ENCODE measurements around the gene ANKRD6.

ANKRD6 gene

DNA sequence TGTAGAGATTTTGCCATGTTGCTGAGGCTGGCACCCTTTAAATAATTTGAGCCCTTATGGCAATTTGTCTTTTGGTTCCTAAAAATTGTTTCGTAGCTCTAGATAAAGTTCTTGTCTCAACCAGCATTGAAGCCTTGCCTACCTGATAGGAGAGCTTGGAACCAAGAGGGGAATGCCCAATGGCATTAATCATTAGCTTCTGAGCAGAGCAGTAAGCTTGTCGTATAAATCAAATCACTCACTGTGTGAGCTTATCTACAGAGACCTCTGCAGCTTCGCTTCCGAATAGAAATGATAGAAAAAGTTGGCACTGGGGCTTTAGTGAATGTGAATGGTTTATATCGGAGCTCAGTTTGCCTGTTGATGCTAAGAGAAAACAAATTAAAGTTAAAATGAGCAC lies 10.7 kb downstream of the ANKRD6 start:
- TF ChIP-seq, protein P1, sequence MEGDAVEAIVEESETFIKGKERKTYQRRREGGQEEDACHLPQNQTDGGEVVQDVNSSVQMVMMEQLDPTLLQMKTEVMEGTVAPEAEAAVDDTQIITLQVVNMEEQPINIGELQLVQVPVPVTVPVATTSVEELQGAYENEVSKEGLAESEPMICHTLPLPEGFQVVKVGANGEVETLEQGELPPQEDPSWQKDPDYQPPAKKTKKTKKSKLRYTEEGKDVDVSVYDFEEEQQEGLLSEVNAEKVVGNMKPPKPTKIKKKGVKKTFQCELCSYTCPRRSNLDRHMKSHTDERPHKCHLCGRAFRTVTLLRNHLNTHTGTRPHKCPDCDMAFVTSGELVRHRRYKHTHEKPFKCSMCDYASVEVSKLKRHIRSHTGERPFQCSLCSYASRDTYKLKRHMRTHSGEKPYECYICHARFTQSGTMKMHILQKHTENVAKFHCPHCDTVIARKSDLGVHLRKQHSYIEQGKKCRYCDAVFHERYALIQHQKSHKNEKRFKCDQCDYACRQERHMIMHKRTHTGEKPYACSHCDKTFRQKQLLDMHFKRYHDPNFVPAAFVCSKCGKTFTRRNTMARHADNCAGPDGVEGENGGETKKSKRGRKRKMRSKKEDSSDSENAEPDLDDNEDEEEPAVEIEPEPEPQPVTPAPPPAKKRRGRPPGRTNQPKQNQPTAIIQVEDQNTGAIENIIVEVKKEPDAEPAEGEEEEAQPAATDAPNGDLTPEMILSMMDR (IDR thresholded peaks at IDR 0.05; ENCODE audit: low read depth, low read length, missing control alignments) = no peak
- DNase-seq (ENCODE audit: low read depth) = no peak
- H3K4me3 ChIP-seq (ENCODE audit: low read depth, low read length) = no peak overlapping the region

DNA sequence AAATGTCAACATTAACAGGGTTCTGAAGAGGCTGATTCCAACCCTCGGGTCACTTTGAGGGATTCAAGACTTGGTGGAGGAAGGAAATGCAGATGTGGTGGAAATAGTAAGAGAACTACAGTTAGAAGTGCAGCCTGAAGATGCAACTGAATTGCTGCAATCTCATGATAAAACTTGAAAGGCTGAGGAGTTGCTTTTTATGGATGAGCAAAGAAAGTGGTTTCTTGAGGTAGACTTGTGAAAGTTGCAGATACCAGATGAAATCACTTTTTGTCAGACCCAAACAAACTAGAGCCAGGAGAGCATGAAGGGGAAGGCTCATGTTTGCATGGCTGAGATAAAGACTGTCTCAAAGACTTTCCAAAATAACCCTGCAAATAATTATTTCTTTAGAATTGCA lies 16.2 kb downstream of the ANKRD6 start:
- no peak overlapping the region for H3K4me3 ChIP-seq (ENCODE audit: low read depth, low read length)
- DNase-seq (ENCODE audit: low read depth) = no peak
- TF ChIP-seq, protein P1 (IDR thresholded peaks at IDR 0.05; ENCODE audit: low read depth, low read length, missing control alignments) = no peak

DNA sequence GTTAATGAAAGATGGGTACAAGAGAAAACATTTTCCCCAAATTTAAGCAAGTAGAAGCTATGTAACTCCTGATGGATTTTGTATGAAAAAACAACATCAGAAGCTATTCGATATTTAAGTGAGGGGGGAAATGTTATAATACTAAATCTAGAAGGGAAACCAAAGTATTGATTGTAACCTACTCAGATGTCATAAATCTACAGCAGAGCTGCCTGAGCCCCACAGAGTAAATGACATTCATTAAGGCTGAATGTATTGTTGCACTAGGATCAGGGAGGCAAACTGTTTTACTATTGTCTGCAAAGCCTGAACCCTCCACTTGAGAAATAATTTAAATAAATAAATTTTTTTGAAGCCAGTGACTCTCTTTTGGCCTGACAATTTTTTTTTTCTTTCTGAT lies 19.3 kb downstream of the ANKRD6 start:
- DNase-seq (ENCODE audit: low read depth) = no peak
- H3K4me3 ChIP-seq (ENCODE audit: low read depth, low read length) = no peak overlapping the region
- TF ChIP-seq, protein P1 (IDR thresholded peaks at IDR 0.05; ENCODE audit: low read depth, low read length, missing control alignments) = no peak

DNA sequence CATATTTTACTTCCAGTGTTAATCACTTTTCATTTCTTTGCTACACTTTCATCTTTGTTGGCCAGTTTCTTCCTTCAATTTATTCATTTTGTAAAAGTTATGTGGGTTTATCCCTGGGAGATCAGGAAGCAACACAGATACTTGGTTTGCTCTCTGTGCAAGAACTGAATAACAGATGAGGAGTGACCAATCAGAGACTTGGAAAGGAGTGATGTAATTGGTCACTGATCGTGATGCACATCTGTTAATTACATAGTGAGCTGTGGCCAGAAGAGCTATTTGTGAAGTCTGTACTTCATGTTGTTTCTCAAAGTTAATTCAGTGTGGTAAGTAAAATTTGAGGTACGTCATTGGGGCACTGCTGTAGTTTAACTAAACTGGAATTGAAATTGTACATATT lies 21.3 kb downstream of the ANKRD6 start:
- no peak for DNase-seq (ENCODE audit: low read depth)
- TF ChIP-seq, protein P1 (IDR thresholded peaks at IDR 0.05; ENCODE audit: low read depth, low read length, missing control alignments) = no peak
- no peak overlapping the region for H3K4me3 ChIP-seq (ENCODE audit: low read depth, low read length)

DNA sequence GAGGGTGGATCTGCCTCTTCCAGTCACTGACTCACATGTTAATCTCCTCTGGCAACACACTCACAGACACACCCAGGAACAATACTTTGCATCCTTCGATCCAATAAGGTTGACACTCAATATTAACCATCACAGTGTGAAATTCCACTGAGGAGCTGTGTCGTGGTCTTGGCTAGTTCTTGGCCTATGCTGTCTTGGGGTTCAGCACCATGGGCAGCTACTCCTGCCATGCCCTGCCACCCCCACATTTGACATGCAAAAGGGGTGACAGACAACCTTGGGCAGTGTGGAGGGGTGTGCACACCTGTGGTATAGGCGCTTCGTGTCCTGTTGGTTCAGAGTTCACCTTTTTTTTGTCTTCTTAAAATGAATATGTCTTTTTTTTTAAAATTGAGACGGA lies 25.8 kb downstream of the ANKRD6 start:
- DNase-seq (ENCODE audit: low read depth) = no peak
- TF ChIP-seq, protein P1 (IDR thresholded peaks at IDR 0.05; ENCODE audit: low read depth, low read length, missing control alignments) = no peak
- H3K4me3 ChIP-seq (ENCODE audit: low read depth, low read length) = no peak overlapping the region

DNA sequence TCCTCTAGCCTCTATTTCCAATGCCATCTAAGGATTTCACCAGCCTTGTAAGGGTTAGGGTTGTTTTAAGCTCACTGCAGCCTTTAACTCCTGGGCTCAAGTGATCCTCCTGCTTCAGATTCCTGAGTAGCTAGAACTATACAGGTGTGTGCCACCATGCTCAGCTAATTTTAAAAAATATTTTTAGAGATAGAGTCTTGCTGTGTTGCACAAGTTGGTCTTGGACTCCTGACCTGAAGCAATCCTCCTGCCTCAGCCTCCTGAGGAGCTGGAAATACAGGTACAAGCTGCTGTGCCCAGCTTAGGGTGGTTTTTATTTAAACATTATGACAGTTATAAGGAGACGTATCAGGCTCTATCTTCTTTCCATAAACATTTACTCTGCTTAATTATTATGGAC lies 26.5 kb downstream of the ANKRD6 start:
- no peak for DNase-seq (ENCODE audit: low read depth)
- H3K4me3 ChIP-seq (ENCODE audit: low read depth, low read length) = no peak overlapping the region
- TF ChIP-seq, protein P1 (IDR thresholded peaks at IDR 0.05; ENCODE audit: low read depth, low read length, missing control alignments) = no peak

DNA sequence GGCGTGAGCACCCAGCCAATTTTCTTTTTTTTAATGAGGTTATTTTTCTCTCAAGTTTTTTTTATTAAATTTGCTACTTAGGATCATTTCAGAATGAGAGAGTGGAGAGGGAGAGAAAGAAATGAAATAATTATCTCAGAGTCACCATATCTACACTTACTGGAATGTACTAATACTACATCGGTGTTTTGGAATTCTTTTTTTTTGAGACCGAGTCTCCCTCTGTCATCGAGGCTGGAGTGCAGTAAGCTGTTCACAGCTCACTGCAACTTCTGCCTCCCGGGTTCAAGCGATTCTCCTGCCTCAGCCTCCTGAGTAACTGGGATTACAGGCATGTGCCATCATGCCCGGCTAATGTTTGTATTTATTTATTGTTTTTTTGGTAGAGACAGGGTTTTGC lies 27.8 kb downstream of the ANKRD6 start:
- no peak overlapping the region for H3K4me3 ChIP-seq (ENCODE audit: low read depth, low read length)
- DNase-seq (ENCODE audit: low read depth) = no peak
- TF ChIP-seq, protein P1 (IDR thresholded peaks at IDR 0.05; ENCODE audit: low read depth, low read length, missing control alignments) = no peak
